T-helper 2 cell treated with Interferon-gamma antibody and Interleukin-4, amounts not matched to agents 5 μg/mL and 100 μg/mL, for 36 hours (primary cell): ENCODE data around the gene CYBB.

Experiments used
- DNase-seq: peaks from one replicate; pipeline ENCODE4 v3.0.0; 2021; ENCODE audit warnings: low spot score
- H3K27ac Mint-ChIP-seq: one replicate; pipeline ENCODE4 v1.8.0; 2021; ENCODE audit warnings: mild to moderate bottlenecking, mixed read lengths
- H3K27me3 Mint-ChIP-seq: one replicate; pipeline ENCODE4 v1.8.0; 2021; ENCODE audit warnings: low read depth, mixed read lengths
- H3K36me3 Mint-ChIP-seq: one replicate; pipeline ENCODE4 v1.8.0; 2021; ENCODE audit warnings: low read depth, mixed read lengths
- H3K4me1 Mint-ChIP-seq: one replicate; pipeline ENCODE4 v1.8.0; 2021; ENCODE audit warnings: low read depth, mixed read lengths
- H3K4me3 Mint-ChIP-seq: one replicate; pipeline ENCODE4 v1.8.0; 2022; ENCODE audit warnings: mild to moderate bottlenecking, moderate library complexity, mixed read lengths
- H3K9me3 Mint-ChIP-seq: one replicate; pipeline ENCODE4 v1.8.0; 2021; ENCODE audit warnings: mixed read lengths

CYBB gene

GRCh38 chrX:37829721-37830120 lies 49.9 kb downstream of the CYBB start:
- Mint-ChIP-seq H3K36me3 (no peaks in the 10 kb centered on the region), H3K27ac (no peak overlapping the region), H3K9me3 (no peaks in the 10 kb centered on the region), H3K27me3 (no peaks in the 10 kb centered on the region), H3K4me1 (peaks cover 8% of the 10 kb centered on the region), H3K4me3 (no peak overlapping the region)
- no peak for DNase-seq

- no peak overlapping the region for H3K4me3 Mint-ChIP-seq
Measured at GRCh38 chrX:37830371-37830770, 50.5 kb downstream of the CYBB start.

DNA sequence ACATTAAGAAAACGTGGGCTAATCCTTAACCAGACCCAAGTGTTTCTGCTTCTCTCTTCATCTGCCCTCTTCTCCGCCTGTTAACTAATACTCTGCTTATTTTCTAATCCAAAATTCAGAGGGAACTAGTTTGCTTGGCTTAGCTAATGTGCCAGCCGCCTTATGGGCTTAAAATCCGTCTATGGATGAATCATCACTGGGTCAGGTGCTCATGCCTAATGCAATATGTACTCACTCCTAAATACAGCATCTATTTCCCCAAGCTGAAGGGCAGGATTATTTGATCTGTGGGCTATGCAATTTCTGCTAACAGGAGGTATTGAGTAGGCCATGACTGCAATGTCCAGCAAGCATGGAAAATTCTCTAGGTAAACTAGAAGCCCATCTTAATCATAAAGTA lies 55.1 kb downstream of the CYBB start:
- H3K4me3 Mint-ChIP-seq = no peak overlapping the region
- DNase-seq = no peak
- no peak overlapping the region for H3K27ac Mint-ChIP-seq
- H3K36me3 Mint-ChIP-seq = peaks cover 2% of the 10 kb centered on the region
- H3K4me1 Mint-ChIP-seq = no peaks in the 10 kb centered on the region
- H3K9me3 Mint-ChIP-seq = no peaks in the 10 kb centered on the region
- H3K27me3 Mint-ChIP-seq = no peaks in the 10 kb centered on the region

More at GRCh38 chrX:37830371-37830770, 50.5 kb downstream of the CYBB start:
- no peaks in the 10 kb centered on the region for H3K36me3 Mint-ChIP-seq
- H3K27me3 Mint-ChIP-seq = no peaks in the 10 kb centered on the region
- H3K27ac Mint-ChIP-seq = no peak overlapping the region
- H3K4me1 Mint-ChIP-seq = peaks cover 4% of the 10 kb centered on the region
- H3K9me3 Mint-ChIP-seq = no peaks in the 10 kb centered on the region
- DNase-seq = no peak

DNA sequence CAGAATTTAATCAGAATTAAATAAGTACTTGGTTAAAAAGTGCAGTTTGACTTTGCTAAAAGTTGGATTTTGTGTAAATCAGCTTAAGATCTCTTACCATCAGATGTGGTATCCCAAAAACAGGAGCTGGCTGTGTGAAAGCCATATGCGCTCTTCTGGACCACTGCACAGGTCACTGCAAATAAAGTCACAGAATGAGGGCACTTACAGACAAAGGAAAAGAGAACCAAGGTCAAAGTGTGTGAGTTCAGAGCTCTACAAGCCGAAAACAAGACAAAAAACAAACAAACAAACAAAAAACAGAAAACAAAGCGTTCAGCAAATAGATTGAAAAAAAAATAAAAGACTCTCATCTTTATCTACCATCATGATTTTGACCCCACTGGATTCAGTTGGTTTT lies 61.1 kb downstream of the CYBB start:
- Mint-ChIP-seq H3K4me3 (no peak overlapping the region), H3K4me1 (peaks cover 2% of the 10 kb centered on the region), H3K9me3 (no peaks in the 10 kb centered on the region), H3K27ac (no peak overlapping the region), H3K36me3 (peaks cover 10% of the 10 kb centered on the region), H3K27me3 (no peaks in the 10 kb centered on the region)
- no peak for DNase-seq

DNA sequence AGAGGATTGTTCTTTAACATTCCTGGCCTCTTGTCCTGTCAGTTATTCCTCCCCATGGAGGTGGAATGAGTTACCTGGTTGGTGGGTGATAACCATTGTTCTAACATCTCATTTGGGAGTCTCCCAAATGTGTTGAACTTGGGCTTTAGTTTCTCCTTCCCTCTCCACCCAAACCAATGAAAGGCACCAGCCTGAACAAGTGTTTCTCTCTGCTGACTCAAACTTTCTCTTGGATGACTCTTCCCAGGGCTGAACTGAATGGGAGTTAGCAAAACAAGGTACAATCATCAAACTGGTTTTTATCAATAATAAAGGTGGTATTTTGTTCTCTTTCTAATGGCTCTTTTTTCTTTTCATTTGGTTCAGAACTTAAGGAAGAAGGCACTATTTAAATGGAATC lies 64.8 kb downstream of the CYBB start:
- no peak for DNase-seq
- Mint-ChIP-seq H3K27ac (no peak overlapping the region), H3K36me3 (peaks cover 10% of the 10 kb centered on the region), H3K27me3 (no peaks in the 10 kb centered on the region), H3K4me3 (no peak overlapping the region), H3K9me3 (no peaks in the 10 kb centered on the region), H3K4me1 (peaks cover 10% of the 10 kb centered on the region)

GRCh38 chrX:37846141-37846540 lies 66.3 kb downstream of the CYBB start:
- DNase-seq = peak; percentile 3
- Mint-ChIP-seq H3K36me3 (peaks cover 6% of the 10 kb centered on the region), H3K27ac (peak overlapping the region; percentile 70), H3K9me3 (no peaks in the 10 kb centered on the region), H3K4me3 (peak overlapping the region; percentile 79), H3K4me1 (peaks cover 11% of the 10 kb centered on the region), H3K27me3 (no peaks in the 10 kb centered on the region)

DNA sequence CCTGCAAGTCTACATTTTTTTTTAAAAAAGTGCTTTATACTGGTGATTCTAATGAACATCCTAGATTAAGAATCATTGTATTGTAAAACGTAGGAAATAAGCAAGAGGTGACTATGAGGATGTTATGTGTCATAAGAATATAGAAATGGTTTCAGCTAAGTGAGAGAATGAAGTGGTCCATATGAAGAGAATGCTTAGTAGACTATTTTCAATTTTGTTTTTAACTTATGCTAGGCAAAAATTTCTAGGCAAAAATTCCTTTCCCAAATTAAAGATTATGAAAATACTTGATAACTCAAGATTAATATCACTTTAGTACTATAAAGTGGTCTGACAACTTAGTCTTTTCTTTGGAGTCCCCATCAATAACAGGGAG lies 66.7 kb downstream of the CYBB start:
- Mint-ChIP-seq H3K27ac (peak overlapping the region; percentile 70), H3K36me3 (peaks cover 4% of the 10 kb centered on the region), H3K4me1 (peaks cover 11% of the 10 kb centered on the region), H3K9me3 (no peaks in the 10 kb centered on the region), H3K27me3 (no peaks in the 10 kb centered on the region), H3K4me3 (peak overlapping the region; percentile 79)
- no peak for DNase-seq

GRCh38 chrX:37846934-37847732 lies 67.3 kb downstream of the CYBB start, which contains the start of gene DYNLT3:
TSS of gene DYNLT3 (minus strand) at chrX:37847571. CDS start at chrX:37847510, 61 bp downstream.
- DNase-seq = peak; percentile 74
- H3K4me1 Mint-ChIP-seq = peaks cover 11% of the 10 kb centered on the region
- no peaks in the 10 kb centered on the region for H3K9me3 Mint-ChIP-seq
- H3K27me3 Mint-ChIP-seq = no peaks in the 10 kb centered on the region
- peak within 1 kb of the TSS; percentile 79 for H3K4me3 Mint-ChIP-seq
- peak within 1 kb of the TSS; percentile 81 for H3K27ac Mint-ChIP-seq
- peaks cover 4% of the 10 kb centered on the region for H3K36me3 Mint-ChIP-seq

DNA sequence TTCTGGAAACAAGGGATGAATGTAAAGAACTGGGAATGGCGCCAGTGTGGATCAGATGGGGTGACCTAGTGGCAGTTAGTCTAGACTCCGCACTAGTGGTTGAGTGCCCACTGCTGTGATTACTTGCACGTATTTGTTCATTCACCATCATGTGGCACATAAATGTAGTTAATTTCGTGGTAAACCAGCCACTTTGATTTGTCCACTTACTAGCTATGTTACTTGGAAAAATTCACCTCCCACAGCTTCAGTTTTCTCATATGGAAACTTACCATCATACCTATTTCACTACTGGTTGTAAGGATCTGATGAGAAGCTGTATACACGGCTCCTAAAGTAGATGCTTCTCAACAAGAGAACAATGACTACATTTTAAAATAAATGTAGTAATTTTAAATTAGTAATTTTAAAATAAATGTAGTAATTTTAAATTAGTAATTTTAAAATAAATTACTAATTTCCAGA lies 67.9 kb downstream of the CYBB start:
- Mint-ChIP-seq H3K27ac (peak overlapping the region; percentile 81), H3K9me3 (no peaks in the 10 kb centered on the region), H3K27me3 (no peaks in the 10 kb centered on the region), H3K4me1 (peaks cover 11% of the 10 kb centered on the region), H3K36me3 (peaks cover 4% of the 10 kb centered on the region), H3K4me3 (peak overlapping the region; percentile 79)
- no peak for DNase-seq

GRCh38 chrX:37854148-37854547 lies 74.3 kb downstream of the CYBB start:
- Mint-ChIP-seq H3K27ac (no peak overlapping the region), H3K36me3 (no peaks in the 10 kb centered on the region), H3K4me1 (peaks cover 1% of the 10 kb centered on the region)

GRCh38 chrX:37854748-37855147 lies 74.9 kb downstream of the CYBB start:
- Mint-ChIP-seq H3K36me3 (no peaks in the 10 kb centered on the region), H3K27ac (no peak overlapping the region), H3K4me1 (peaks cover 1% of the 10 kb centered on the region), H3K9me3 (no peaks in the 10 kb centered on the region), H3K4me3 (no peak overlapping the region), H3K27me3 (peaks cover 6% of the 10 kb centered on the region)
- DNase-seq = no peak

More at GRCh38 chrX:37854148-37854547, 74.3 kb downstream of the CYBB start:
- no peak overlapping the region for H3K4me3 Mint-ChIP-seq
- H3K27me3 Mint-ChIP-seq = peaks cover 6% of the 10 kb centered on the region
- no peak for DNase-seq
- no peaks in the 10 kb centered on the region for H3K9me3 Mint-ChIP-seq

DNA sequence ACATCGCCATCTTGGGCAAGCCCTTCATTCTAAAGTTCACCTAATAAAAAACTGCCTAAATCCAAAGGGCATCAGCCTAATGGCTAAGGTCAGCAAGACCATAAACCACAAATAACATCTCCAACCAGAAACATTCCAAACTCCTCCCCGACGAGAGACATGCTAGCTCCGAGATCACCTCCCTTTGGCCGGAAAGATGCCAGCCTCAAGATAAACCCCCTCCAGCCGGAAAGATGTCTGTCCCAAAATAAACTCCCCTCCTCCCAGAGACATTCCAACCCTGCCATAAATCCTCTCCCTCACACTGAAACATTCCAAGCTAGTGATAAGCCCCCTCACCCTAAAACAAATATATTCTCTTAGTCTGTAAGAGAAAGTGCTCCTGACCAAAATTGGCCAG lies 80.9 kb downstream of the CYBB start:
- H3K36me3 Mint-ChIP-seq = no peaks in the 10 kb centered on the region
- no peaks in the 10 kb centered on the region for H3K9me3 Mint-ChIP-seq
- peaks cover 17% of the 10 kb centered on the region for H3K27me3 Mint-ChIP-seq
- H3K27ac Mint-ChIP-seq = no peak overlapping the region
- no peaks in the 10 kb centered on the region for H3K4me1 Mint-ChIP-seq
- DNase-seq = no peak
- no peak overlapping the region for H3K4me3 Mint-ChIP-seq

DNA sequence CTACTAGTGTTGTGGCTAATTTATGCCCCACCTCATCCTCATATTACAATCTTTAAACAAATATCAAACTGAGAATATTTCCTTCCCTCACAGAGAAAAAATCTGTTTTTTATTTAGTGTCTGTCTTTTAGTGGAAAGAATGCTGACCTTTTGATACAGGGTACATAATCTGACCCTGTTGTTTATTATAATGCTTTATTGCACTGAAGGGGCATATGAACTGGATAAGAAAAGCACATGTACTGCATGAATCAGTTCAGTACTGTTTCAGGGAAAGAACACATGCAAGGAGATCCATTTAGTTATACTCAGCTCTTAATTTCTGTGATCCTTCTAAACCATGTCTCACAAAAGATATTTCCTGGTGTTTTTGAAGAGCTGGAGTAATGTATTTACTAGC lies 83.0 kb downstream of the CYBB start:
- Mint-ChIP-seq H3K27ac (no peak overlapping the region), H3K36me3 (no peaks in the 10 kb centered on the region), H3K4me1 (peaks cover 3% of the 10 kb centered on the region), H3K4me3 (no peak overlapping the region), H3K9me3 (no peaks in the 10 kb centered on the region), H3K27me3 (peaks cover 17% of the 10 kb centered on the region)
- no peak for DNase-seq
